Measurements from ENCODE around the gene TCF20. TPM values are rescaled to one million over a fixed set of nuclear protein-coding genes. Genes with fewer than 3 reads are reported as not detected.

The TCF20 gene
- total RNA-seq, 1 experiment from 2014 or later = 36.5 TPM

DNA sequence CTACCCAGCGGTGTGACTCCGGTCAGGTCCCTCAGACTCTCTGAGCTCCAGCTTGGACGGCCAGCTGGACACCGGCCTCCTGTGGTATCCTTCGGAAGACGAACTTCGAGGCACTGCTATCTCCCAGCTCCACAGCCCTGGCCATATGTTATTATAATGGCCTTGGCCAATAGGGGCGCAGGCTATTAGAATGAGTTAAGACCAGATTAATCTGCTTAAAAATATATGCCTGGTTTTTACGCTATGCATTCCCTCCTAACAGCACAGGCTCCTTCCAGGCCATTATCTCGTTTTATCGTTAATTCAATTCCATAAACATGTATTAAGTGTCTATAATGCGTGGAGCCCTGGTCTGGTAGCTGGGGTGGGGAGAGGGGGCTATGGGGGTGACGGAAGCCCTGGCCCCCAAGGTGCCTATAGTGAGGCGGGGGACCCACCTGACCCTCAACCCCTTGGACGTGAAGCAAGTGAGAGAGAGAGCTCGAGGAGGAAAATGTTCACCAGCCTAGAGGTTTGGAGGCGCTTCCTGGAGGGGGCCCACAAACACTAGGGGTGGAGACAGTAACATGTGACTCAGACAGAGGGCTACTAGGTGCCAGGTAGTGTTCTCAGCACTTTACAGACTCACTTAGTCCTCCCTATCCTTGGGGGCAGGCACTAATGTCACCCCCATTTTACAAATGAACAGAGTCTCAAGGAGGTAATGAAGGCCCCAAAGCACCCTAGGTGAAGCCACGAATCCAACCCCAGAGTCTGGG lies 37.5 kb upstream of the TCF20 start:
- H3K27ac ChIP-seq = no peak overlapping the region
- no peaks in the 10 kb centered on the region for H3K27me3 ChIP-seq
- DNase-seq = no peak
- no peaks in the 10 kb centered on the region for H3K36me3 ChIP-seq
- H3K4me1 ChIP-seq = no peaks in the 10 kb centered on the region
- no peak overlapping the region for H3K4me3 ChIP-seq
- no peaks in the 10 kb centered on the region for H3K9me3 ChIP-seq (replicated peaks)

DNA sequence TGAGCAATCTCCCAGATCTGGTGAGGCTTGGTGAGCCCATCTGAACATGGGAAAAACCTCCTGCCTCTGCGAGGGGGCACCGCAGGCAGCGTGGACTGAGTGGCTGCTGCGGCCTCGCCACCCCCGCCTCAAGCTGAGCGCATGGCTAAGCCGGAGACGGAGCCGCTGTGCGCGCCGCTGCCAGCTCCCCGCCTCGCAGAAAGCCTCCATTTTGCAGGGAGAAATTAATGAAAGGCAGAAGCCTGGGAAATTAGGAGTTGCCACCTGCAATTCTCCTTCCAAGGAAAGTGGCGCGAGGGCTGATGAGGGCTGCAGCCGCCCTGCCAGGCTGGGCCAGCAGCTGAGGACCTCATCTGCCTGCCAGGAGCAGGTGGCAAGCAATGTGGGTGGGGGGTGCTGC lies 35.6 kb upstream of the TCF20 start:
- Histone ChIP-seq H3K9me3 (replicated peaks) (no peaks in the 10 kb centered on the region), H3K36me3 (no peaks in the 10 kb centered on the region), H3K4me3 (no peak overlapping the region), H3K27me3 (no peaks in the 10 kb centered on the region), H3K27ac (no peak overlapping the region), H3K4me1 (no peaks in the 10 kb centered on the region)
- DNase-seq = no peak

DNA sequence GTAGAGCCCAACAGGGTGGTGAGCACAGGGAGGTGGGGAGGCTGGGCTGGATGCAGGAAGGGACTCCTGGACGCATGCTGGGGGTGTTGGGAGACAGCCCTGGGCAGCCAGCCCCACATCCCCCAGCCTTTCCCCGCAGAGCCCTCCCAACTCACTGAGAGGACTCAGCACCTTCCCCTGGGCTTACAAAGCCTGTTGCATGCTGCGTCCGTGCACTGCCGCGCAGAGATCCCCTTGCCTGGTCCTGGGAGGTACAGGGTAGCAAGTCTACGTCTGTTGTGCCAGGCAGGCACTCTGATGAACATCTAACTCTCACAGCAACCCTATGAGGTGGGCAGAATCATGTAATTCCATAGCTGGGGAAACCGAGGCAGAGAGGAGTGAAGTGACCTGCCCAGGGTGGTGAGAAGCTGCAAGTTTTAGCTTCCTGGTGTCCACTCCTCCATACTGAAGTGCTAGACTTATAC lies 33.9 kb upstream of the TCF20 start:
- no peak for DNase-seq
- H3K4me3 ChIP-seq = no peak overlapping the region
- H3K4me1 ChIP-seq = no peaks in the 10 kb centered on the region
- no peak overlapping the region for H3K27ac ChIP-seq
- H3K36me3 ChIP-seq = no peaks in the 10 kb centered on the region
- no peaks in the 10 kb centered on the region for H3K9me3 ChIP-seq (replicated peaks)
- H3K27me3 ChIP-seq = no peaks in the 10 kb centered on the region

DNA sequence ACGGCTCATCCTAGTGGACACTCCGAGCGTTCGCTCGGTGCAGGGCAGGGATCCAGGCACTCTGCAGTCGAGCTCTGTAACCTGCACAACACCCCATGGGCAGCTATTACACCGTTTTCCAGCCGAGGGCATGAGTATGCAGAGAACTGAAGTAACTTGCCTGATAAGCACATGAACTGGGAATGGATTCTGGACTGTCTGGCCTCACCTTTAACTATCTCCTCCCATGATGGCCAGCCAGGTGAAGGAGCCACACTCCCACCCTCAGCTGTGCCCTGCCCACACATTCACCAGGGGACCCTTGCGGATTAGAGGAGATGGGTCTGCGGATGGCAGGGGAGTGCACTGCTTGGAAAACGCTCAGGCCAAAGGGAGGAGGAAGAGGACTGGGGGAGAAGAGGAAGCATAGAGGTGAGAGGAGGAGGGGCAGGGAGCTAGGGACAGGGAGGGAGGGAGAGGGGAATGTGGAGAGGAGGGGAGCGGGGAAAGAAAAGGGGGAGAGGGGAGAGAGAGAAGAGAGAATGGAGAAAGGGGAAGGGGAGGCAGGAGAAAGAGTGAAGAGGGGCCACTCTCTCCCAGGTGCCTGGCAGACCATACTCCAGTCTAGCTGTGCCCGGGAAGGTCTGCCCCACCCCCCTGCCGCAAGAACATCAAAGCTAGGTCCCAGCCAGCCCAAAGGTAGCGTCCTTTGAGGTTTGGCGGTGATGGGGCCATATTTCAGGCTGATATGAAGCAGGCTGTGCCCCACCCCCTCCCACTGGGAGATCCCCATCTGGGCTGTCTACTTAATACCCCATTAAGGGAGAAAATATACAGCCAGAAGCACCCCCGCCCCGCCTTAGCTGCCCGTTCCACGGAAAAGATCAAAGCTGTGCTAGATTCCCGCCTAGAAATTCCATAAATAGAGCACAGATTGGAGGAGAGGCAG lies 33.2 kb upstream of the TCF20 start:
- DNase-seq = no peak
- Histone ChIP-seq H3K4me3 (no peak overlapping the region), H3K27me3 (no peaks in the 10 kb centered on the region), H3K27ac (no peak overlapping the region), H3K36me3 (no peaks in the 10 kb centered on the region), H3K4me1 (no peaks in the 10 kb centered on the region), H3K9me3 (replicated peaks) (no peaks in the 10 kb centered on the region)

DNA sequence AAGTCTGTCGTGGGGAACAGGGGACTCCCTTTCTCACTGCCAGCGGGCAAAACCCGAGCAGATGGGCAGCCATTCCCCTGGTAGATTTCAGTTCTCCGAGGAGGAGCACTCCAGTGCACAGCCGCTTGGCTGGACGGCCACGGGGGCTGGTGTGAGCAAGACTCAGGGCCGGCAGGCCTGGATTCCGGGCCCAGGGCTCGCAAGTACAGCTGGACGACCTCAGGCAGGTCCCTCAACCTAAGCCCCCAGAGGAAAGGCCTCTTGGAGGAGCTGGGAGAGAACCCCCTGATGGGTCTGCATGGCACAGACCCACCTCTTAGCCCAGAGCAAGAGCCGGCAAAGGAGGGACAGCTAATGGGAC lies 31.3 kb upstream of the TCF20 start:
- Histone ChIP-seq H3K27ac (no peak overlapping the region), H3K4me1 (no peaks in the 10 kb centered on the region), H3K36me3 (no peaks in the 10 kb centered on the region), H3K27me3 (no peaks in the 10 kb centered on the region), H3K9me3 (replicated peaks) (no peaks in the 10 kb centered on the region), H3K4me3 (no peak overlapping the region)
- no peak for DNase-seq

DNA sequence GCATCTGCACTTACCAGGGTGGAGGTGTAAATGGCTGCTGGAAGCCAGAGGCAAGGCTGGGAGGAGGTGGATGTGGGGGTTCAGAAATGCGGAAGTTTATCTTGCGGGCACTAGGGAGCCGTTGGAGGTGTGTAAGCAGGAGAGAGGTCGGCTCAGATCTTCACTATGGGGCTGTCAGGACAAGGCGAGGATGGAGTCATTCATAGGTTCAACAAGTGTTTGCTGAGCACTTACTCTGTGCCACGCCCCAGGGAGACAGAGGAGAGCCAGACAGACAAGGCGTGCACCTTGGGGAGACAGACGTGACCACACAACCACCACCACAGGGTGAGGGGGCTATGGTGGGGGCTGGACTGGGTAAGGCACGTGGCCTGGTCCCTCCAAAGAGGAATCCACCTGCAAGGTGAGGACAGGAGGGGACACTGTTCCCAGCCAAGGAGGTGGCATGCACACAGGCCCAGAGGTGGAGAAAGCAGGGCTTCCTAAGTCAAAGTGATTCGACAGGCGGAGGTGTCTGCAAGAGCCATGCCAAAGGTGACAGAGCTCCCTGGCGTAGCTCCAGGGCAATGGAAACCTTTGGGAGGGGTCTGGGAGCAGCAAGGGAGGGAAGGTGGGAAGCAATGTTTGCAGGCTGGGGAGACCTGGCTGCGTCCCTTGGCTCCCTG lies 30.8 kb upstream of the TCF20 start:
- Histone ChIP-seq H3K4me1 (no peaks in the 10 kb centered on the region), H3K27me3 (no peaks in the 10 kb centered on the region), H3K9me3 (replicated peaks) (no peaks in the 10 kb centered on the region), H3K36me3 (no peaks in the 10 kb centered on the region), H3K4me3 (no peak overlapping the region), H3K27ac (no peak overlapping the region)
- no peak for DNase-seq

DNA sequence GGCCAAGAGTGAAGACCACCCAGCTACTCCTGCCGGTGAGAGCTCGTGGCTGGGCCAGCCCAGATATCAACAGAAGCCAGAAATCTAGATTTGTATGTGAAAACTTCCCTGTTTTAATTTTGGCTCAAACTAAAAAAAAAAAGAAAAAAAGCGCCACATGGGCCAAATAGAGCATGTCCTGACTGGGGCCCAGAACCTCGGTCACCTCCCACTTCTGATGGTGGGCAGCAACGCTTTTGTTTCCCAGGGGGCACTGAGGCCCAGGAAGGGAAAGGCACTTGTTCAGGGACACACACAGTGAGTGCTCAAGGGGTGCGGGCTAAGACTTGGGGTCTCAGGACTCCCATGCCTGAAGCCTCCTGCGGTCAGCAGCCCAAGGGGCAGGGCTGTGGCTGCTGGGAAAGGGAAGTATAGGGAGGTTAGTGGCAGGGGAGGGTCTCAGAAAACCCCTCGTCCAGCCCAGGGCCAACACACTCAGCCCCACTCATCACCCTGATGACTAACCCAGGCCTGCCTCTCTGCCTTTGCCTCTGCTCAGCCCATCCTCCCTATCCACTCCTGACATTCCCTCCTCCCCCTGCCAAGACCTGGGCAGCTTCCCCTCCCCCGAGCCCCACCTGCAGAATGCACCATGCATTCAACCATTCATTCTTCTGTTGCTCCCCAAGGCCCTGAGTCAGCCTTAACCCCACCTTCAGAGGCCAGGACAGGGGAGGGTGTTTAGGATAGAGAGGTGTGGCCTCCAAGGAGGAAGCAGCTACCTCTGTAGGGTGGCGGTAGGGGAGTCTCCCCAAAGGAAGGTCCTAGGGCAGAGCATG lies 30.0 kb upstream of the TCF20 start:
- Histone ChIP-seq H3K4me1 (no peaks in the 10 kb centered on the region), H3K9me3 (replicated peaks) (no peaks in the 10 kb centered on the region), H3K27me3 (no peaks in the 10 kb centered on the region)

DNA sequence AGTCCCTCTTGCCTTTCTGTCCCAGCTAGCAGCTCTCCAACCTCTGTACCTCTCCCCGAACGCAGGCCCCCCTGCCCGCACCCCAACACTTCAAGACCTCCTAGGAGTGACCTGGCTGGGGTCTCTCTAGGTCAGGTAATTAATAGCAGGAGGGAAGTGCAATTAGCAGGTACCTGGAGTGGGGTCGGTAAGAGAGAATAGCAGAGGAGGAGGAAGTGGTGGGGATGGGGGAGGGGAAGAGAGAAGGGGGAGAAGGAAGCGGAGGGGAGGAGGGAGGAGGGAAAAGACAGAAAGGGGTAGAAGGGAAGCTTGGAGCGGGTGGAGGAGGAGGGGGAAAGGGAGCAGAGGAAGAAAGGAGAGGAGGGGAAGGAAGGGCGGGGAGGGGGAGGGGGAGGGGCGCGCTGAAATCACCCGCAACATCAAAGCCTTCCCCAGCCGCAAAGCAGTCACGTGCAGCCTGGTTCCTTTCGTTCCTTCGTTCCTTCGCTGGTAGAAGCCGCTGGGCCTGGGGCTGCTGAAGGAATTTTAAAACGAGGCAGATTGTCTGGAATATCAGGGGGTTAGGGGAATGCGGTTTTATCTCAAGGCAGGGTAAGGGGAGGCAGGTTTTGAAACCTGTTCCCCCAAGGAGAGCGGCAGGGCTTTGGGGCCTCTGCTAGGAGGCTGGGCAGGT lies 29.3 kb upstream of the TCF20 start:
- Histone ChIP-seq H3K36me3 (no peaks in the 10 kb centered on the region), H3K4me1 (no peaks in the 10 kb centered on the region), H3K27ac (no peak overlapping the region), H3K9me3 (replicated peaks) (no peaks in the 10 kb centered on the region), H3K4me3 (no peak overlapping the region), H3K27me3 (no peaks in the 10 kb centered on the region)
- peak in 1 of 2 experiments; percentile 39 for DNase-seq

More for the DNA sequence above, 30.0 kb upstream of the TCF20 start:
- Histone ChIP-seq H3K36me3 (no peaks in the 10 kb centered on the region), H3K4me3 (no peak overlapping the region), H3K27ac (no peak overlapping the region)
- peak in 1 of 2 experiments; percentile 40 for DNase-seq

DNA sequence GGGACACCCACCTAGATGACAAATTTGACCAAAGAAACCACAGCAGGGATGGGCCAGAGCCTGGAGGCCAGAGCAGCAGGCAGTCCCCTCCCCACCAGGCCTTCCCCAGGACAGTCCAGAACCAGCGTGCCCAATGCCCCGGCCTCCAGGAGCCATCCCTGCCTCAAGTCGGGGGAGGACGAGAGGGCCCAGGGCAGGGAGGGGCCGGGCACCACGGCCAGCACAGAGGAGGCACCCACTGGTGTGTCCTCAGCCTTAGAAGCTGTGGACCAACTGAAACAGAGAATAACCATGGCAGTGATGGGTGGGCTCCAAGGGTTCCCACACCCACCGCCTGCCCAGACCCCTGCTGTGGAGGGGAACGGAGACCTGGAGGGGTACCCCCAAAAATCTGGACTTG lies 28.3 kb upstream of the TCF20 start:
- Histone ChIP-seq H3K36me3 (no peaks in the 10 kb centered on the region), H3K27me3 (no peaks in the 10 kb centered on the region), H3K27ac (no peak overlapping the region), H3K4me1 (no peaks in the 10 kb centered on the region), H3K9me3 (replicated peaks) (no peaks in the 10 kb centered on the region), H3K4me3 (no peak overlapping the region)
- no peak for DNase-seq

DNA sequence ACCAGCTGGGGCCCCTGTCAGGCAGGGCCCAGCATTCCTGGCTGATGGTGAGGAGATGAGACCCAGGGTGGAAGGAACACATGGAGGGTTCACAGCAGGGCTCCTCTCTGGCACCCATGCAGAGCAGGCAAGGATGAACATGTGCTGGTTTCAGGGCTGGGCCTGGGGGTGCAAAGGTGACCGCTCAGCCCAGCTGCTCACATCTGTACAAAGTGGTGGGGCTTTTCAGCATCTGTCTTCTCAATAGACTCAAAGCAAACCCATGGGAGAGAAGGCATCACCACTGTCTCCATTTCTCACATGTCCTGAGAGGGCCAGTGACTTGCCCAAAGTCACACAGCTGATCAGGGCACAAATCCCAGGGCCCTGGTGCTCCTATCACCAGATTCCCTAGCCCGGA lies 27.3 kb upstream of the TCF20 start:
- no peaks in the 10 kb centered on the region for H3K4me1 ChIP-seq
- H3K27ac ChIP-seq = no peak overlapping the region
- H3K4me3 ChIP-seq = no peak overlapping the region
- no peak for DNase-seq
- no peaks in the 10 kb centered on the region for H3K36me3 ChIP-seq
- no peaks in the 10 kb centered on the region for H3K9me3 ChIP-seq (replicated peaks)
- H3K27me3 ChIP-seq = no peaks in the 10 kb centered on the region

DNA sequence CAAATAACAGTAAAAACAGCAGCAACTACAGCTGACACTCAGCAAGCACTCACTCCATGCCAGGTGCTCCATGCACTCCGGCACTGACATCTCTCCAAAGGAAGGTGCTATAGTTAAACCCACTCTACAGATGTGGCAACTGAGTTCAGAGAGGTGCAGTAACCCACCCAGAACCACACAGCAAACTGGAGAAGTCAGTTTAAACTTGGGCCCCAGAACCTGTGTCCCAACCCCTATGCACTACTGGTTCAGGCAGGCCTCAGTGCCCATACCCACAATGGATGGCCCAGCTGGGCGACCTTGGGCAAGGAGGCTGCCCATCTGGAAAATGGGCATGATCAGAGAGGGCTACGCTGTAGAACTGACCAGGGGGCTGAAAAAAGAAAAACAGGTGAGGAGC lies 26.4 kb upstream of the TCF20 start:
- Histone ChIP-seq H3K4me3 (no peak overlapping the region), H3K36me3 (no peaks in the 10 kb centered on the region), H3K4me1 (no peaks in the 10 kb centered on the region), H3K27ac (no peak overlapping the region), H3K9me3 (replicated peaks) (no peaks in the 10 kb centered on the region), H3K27me3 (no peaks in the 10 kb centered on the region)
- no peak for DNase-seq

DNA sequence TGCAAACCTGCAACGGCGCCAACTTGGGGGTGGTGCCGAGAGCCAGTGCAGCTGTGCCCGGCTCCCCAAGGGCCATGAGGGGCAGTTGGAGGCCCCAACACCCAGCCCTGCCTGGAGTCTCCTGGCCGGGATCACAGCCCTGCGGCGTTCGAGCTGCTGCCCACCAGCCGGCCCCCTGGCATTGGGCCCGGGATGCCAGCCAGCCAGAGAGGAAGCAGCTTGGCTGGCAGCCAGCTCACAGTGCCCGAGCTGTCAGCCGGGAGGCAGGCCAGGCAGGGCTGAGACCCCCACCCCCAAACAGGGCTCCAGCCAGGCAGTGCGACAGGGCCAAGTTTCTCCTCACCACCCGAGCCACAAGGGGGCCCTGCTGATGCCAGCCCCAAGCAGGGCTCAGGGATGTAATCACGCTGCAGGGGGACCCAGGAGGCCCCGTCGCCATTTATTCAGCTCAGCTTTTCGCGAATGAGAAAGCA lies 26.0 kb upstream of the TCF20 start:
- H3K36me3 ChIP-seq = no peaks in the 10 kb centered on the region
- no peaks in the 10 kb centered on the region for H3K27me3 ChIP-seq
- H3K4me3 ChIP-seq = no peak overlapping the region
- no peaks in the 10 kb centered on the region for H3K9me3 ChIP-seq (replicated peaks)
- H3K4me1 ChIP-seq = no peaks in the 10 kb centered on the region
- DNase-seq = no peak
- H3K27ac ChIP-seq = no peak overlapping the region

DNA sequence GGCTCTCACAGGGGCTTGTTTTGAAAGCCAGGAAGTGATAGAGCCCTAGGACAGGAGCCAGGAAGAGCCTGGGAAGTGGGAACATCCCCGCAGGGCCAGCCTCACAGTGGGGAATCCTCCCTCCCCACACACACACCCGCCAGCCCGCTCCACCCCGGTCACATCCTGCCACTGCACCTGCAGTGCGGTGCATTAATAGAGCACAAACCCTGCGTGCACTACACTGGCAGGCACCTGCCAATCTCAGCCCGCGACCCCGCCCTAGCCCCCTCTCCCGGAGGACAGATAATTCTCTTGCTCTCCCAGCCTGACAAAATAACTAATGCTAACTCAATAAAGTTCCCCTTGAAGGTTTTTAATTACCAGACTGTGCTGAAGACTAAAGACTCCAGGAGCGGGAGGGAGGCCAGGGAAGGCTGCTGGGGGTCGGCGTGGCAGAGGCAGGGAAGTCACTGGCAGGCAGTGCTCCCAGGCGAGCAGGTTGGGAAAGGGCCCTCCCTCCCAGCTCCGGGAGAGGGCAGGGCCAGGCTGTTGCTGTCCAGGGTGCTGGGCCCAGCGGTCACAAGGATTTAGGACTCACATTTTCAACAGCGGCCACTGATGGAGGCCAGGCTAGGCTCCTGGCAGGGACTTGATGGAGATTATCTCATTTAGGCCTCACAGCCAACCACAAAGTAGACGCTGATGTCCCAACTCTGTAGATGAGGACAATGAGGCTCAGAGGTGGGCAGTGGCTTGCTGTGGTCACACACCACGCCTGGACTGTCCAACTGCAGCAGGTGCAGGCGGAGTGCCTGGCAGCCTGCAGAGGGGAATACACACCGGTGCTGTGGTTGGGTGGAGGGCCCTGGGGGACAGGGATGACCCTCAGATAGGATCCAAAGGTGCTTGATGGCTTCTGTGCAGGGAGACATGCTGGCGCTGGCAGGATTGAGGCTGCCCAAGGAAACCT lies 23.9 kb upstream of the TCF20 start:
- Histone ChIP-seq H3K4me1 (no peaks in the 10 kb centered on the region), H3K27me3 (no peaks in the 10 kb centered on the region), H3K36me3 (no peaks in the 10 kb centered on the region), H3K9me3 (replicated peaks) (no peaks in the 10 kb centered on the region), H3K4me3 (no peak overlapping the region), H3K27ac (no peak overlapping the region)
- peak; percentile 62 to 64 for DNase-seq

All from SJCRH30 (cell line).